ENCODE results near the gene ARHGAP40.

GRCh38 chr20:38700141-38700540 is 98.5 kb downstream of the ARHGAP40 start:
- no peak for TF ChIP-seq CTCF (conservative IDR thresholded peaks at IDR 0.05; ENCODE audit: low read depth in 2 of 2)
- no peak for TF ChIP-seq EZH2phosphoT487 (IDR thresholded peaks at IDR 0.05; ENCODE audit: unreplicated experiment)
